Gastroesophageal sphincter (tissue), 4 donors: Measurements from ENCODE around the gene UROC1. TPM values are rescaled to one million over a fixed set of nuclear protein-coding genes. Genes with fewer than 3 reads are reported as not detected.

Source experiments
- ATAC-seq: fragments of 150-250 bp; one replicate; pipeline ENCODE4 v1.9.1; 2016; ENCODE audit warnings: mild to moderate bottlenecking, moderate library complexity
- H3K27ac ChIP-seq, 4 donors: fragments of 200-600 bp; sonication (generic) in 3 of 4; 1 replicate in 3 of 4; 2 replicates in 1 of 4; pipeline ENCODE4 v1.5.1; 2016 to 2019
- H3K27me3 ChIP-seq: fragments of 200-600 bp; sonication (generic); one replicate; pipeline ENCODE4 v1.5.1; 2019
- H3K36me3 ChIP-seq, 2 donors: fragments of 200-600 bp; sonication (generic); one replicate each; pipeline ENCODE4 v1.5.1; 2019; ENCODE audit warnings: control low read depth in 1 of 2
- H3K4me1 ChIP-seq, 3 donors: fragments of 200-600 bp; sonication (generic); 1 replicate in 2 of 3; 2 replicates in 1 of 3; pipeline ENCODE4 v1.5.1; 2016 to 2019; ENCODE audit warnings: control low read depth in 2 of 3
- H3K4me3 ChIP-seq, 2 donors: fragments of 200-600 bp; sonication (generic); one replicate each; pipeline ENCODE4 v1.5.1; 2019; ENCODE audit warnings: mild to moderate bottlenecking in 1 of 2, moderate library complexity in 1 of 2
- H3K9me3 ChIP-seq, 3 donors: fragments of 200-600 bp; sonication (generic); one replicate each; pipeline ENCODE4 v1.5.1; 2017 to 2019; ENCODE audit warnings: control low read depth in 2 of 3
- EP300 ChIP-seq: sonication (generic); formaldehyde crosslinking; IDR thresholded peaks from one replicate; pipeline ENCODE4 v1.6.1; 2017; ENCODE audit warnings: antibody characterized with exemption, mild to moderate bottlenecking
- POLR2A ChIP-seq, 2 donors: fragments of 450-650 bp; IDR thresholded peaks; one replicate each; pipeline ENCODE4 v1.6.1; 2017; ENCODE audit warnings: antibody characterized with exemption in 2 of 2, mild to moderate bottlenecking in 2 of 2, moderate library complexity in 1 of 2
- POLR2AphosphoS5 ChIP-seq: sonication (generic); formaldehyde crosslinking; IDR thresholded peaks from one replicate; pipeline ENCODE4 v1.6.1; 2017; ENCODE audit warnings: antibody characterized with exemption
- WGBS, 2 donors: methylation state at CpG; one replicate each; pipeline ENCODE4 v1.1.5; 2018; ENCODE audit warnings: low coverage in 1 of 2; 5-methylcytosine and 5-hydroxymethylcytosine counted together
- total RNA-seq, 4 donors: library from RNA; depleted of rRNA; stranded (reverse); fragments of >200 nt; gene quantifications; one replicate each; pipeline ENCODE4 v1.1.0, GENCODE V29; 2016
- TF ChIP-seq, protein P1 (sequence below), 4 experiments: fragments of 200-600 bp in 2 of 4; fragments of 450-650 bp in 2 of 4; sonication (generic) in 1 of 4; IDR thresholded peaks; one replicate each; pipeline ENCODE4 v1.5.1; 2017 to 2019; ENCODE audit warnings: antibody characterized with exemption in 4 of 4, mild to moderate bottlenecking in 2 of 4, moderate library complexity in 2 of 4

The UROC1 gene
- total RNA-seq, 4 donors from 2014 or later: not detected

GRCh38 chr3:126496894-126497850 lies 20.4 kb downstream of the UROC1 start:
- H3K4me1 ChIP-seq: no peaks in the 10 kb centered on the region
- peaks cover 11% of the 10 kb centered on the region for H3K27me3 ChIP-seq
- TF ChIP-seq, protein P1, sequence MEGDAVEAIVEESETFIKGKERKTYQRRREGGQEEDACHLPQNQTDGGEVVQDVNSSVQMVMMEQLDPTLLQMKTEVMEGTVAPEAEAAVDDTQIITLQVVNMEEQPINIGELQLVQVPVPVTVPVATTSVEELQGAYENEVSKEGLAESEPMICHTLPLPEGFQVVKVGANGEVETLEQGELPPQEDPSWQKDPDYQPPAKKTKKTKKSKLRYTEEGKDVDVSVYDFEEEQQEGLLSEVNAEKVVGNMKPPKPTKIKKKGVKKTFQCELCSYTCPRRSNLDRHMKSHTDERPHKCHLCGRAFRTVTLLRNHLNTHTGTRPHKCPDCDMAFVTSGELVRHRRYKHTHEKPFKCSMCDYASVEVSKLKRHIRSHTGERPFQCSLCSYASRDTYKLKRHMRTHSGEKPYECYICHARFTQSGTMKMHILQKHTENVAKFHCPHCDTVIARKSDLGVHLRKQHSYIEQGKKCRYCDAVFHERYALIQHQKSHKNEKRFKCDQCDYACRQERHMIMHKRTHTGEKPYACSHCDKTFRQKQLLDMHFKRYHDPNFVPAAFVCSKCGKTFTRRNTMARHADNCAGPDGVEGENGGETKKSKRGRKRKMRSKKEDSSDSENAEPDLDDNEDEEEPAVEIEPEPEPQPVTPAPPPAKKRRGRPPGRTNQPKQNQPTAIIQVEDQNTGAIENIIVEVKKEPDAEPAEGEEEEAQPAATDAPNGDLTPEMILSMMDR (IDR thresholded peaks at IDR 0.05): no peak
- TF ChIP-seq EP300: no peak
- TF ChIP-seq POLR2A (IDR thresholded peaks at IDR 0.05): no peak
- TF ChIP-seq POLR2AphosphoS5: no peak
- no peak overlapping the region for H3K4me3 ChIP-seq
- 62 to 90% methylated on average over 2 to 5 of the region's 21 CpGs for WGBS, 2 donors
- no peak for ATAC-seq
- no peaks in the 10 kb centered on the region for H3K9me3 ChIP-seq
- H3K27ac ChIP-seq: no peak overlapping the region
- H3K36me3 ChIP-seq: no peaks in the 10 kb centered on the region

DNA sequence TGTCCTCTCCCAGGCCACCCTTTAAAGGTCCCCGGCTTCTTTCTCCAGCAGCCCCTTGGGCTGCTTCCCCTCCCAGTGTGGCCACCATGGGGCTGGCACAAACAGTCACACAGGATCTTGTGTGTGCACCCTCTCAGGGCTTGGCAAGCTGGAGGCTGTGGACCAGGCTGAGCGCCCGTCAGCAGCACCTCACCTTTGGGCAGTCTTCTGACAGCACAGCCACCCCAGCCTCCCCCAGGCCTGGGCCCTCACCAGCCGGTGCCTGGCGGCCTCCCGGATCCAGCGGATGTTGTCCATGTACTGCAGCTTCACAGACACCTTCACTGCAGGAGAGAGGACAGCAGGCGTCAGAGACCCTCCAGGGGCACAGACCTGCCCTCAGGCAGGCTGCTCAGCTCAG lies 21.8 kb downstream of the UROC1 start:
- Histone ChIP-seq H3K27me3 (peaks cover 11% of the 10 kb centered on the region), H3K4me3 (no peak overlapping the region), H3K9me3 (no peaks in the 10 kb centered on the region), H3K36me3 (no peaks in the 10 kb centered on the region), H3K4me1 (no peaks in the 10 kb centered on the region), H3K27ac (no peak overlapping the region)
- WGBS, 2 donors: 93% methylated on average over 3 of the region's 8 CpGs; no CpG with 5 or more reads in 1 of the 2 donors
- no peak for ATAC-seq
- TF ChIP-seq, protein P1 (IDR thresholded peaks at IDR 0.05): no peak
- no peak for TF ChIP-seq EP300
- TF ChIP-seq POLR2A (IDR thresholded peaks at IDR 0.05): no peak

DNA sequence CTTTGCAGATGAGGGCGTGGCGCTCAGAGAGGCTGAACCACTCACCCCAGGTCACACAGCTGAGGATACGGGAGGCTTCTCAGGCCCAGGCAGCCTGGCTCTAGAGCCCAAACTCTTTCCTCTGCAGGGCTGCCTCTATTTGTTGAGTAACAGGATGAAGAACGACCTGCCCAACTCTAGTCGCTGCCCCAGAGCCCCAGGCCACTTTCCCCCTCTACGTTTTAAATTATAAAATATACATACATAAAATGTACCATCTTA lies 22.7 kb downstream of the UROC1 start:
- Histone ChIP-seq H3K27ac (no peak overlapping the region), H3K27me3 (peaks cover 10% of the 10 kb centered on the region), H3K36me3 (no peaks in the 10 kb centered on the region), H3K4me1 (no peaks in the 10 kb centered on the region), H3K9me3 (no peaks in the 10 kb centered on the region), H3K4me3 (no peak overlapping the region)
- WGBS, 2 donors: 40 to 92% methylated on average over 1 to 5 of the region's 6 CpGs
- TF ChIP-seq POLR2AphosphoS5 (no peak), EP300 (no peak), POLR2A (IDR thresholded peaks at IDR 0.05) (no peak)
- TF ChIP-seq, protein P1 (IDR thresholded peaks at IDR 0.05): no peak
- ATAC-seq: no peak

GRCh38 chr3:126494204-126494969 lies 23.2 kb downstream of the UROC1 start:
- Histone ChIP-seq H3K9me3 (no peaks in the 10 kb centered on the region), H3K4me3 (no peak overlapping the region), H3K36me3 (no peaks in the 10 kb centered on the region), H3K4me1 (no peaks in the 10 kb centered on the region), H3K27me3 (peaks cover 7% of the 10 kb centered on the region), H3K27ac (no peak overlapping the region)
- peak; percentile 44 for ATAC-seq
- 43 to 63% methylated on average over 6 of the region's 12 CpGs for WGBS, 2 donors
- TF ChIP-seq EP300 (no peak), POLR2AphosphoS5 (no peak), POLR2A (IDR thresholded peaks at IDR 0.05) (no peak)
- TF ChIP-seq, protein P1 (IDR thresholded peaks at IDR 0.05): no peak
